GM12878 (cell line): Measurements from ENCODE around the gene VEGFA. TPM values are rescaled to one million over a fixed set of nuclear protein-coding genes. Genes with fewer than 3 reads are reported as not detected.

ENCODE experiments used
- ATAC-seq: fragments of 200-7000 bp; cut with Tn5 transposase; 3 replicates; pipeline ENCODE4 v1.9.1; 2020; ENCODE audit warnings: mild to moderate bottlenecking, moderate library complexity
- BruUV-seq: library from RNA; stranded (reverse); fragments of 400-500 nt; replicated peaks from 2 replicates; lab custom pipeline; 2021; lab: Mats Ljungman, UMichigan
- CTCF ChIA-PET: fragments of 300-600 bp; sonication (Branson Sonifier 250); formaldehyde crosslinking; extraction: SDS; loops from one replicate; lab custom pipeline; 2021; ENCODE audit warnings: inconsistent platforms; lab: Yijun Ruan, JAX
- POLR2A ChIA-PET: fragments of 350-600 bp; formaldehyde crosslinking; extraction: SDS; loops from one replicate; lab custom pipeline; 2021; ENCODE audit warnings: inconsistent platforms; lab: Charles Lee
- RAD21 ChIA-PET: fragments of 300-600 bp; sonication (Branson Sonifier 250); formaldehyde crosslinking; loops from one replicate; lab custom pipeline; 2023; ENCODE audit warnings: antibody characterized with exemption; ENCODE audit not compliant: unreplicated experiment; lab: Charles Lee
- SMC1A ChIA-PET: fragments of 300-600 bp; sonication (Branson Sonifier 250); formaldehyde crosslinking; loops from one replicate; lab custom pipeline; 2023; ENCODE audit not compliant: unreplicated experiment, uncharacterized antibody; lab: Charles Lee
- DNase-seq: peaks from one replicate; pipeline ENCODE4 v3.0.0-alpha.2; 2011; ENCODE audit warnings: low read depth, low spot score
- FAIRE-seq: peaks from 3 replicates; lab custom pipeline; 2011; peaks lifted over from hg19 to GRCh38; lab: Jason Lieb, UNC
- H2AFZ ChIP-seq: 2 replicates; pipeline ENCODE4 v1.6.0; 2011; ENCODE audit warnings: low read depth, low read length, control low read depth; ENCODE audit not compliant: control insufficient read depth
- H3K27ac ChIP-seq: 2 replicates; pipeline ENCODE4 v1.5.1; 2011; ENCODE audit warnings: control low read depth; ENCODE audit not compliant: control insufficient read depth, insufficient read depth
- H3K27me3 ChIP-seq, 2 experiments: replicated peaks in 1 of 2; 2 replicates each; pipeline versions ENCODE4 v1.6.0 to v1.6.1; 2011; ENCODE audit warnings: low read length in 1 of 2; ENCODE audit not compliant: control insufficient read depth in 2 of 2, insufficient read depth in 2 of 2
- H3K36me3 ChIP-seq, 2 experiments: 2 replicates each; pipeline ENCODE4 v1.5.1; 2011; ENCODE audit warnings: low read length in 1 of 2; ENCODE audit not compliant: control insufficient read depth in 2 of 2, insufficient read depth in 2 of 2
- H3K4me1 ChIP-seq: 2 replicates; pipeline ENCODE4 v1.6.1; 2011; ENCODE audit warnings: mild to moderate bottlenecking, low read length, moderate library complexity, mixed read lengths; ENCODE audit not compliant: control insufficient read depth, insufficient read depth
- H3K4me2 ChIP-seq: 2 replicates; pipeline ENCODE4 v1.6.0; 2011; ENCODE audit warnings: control low read depth; ENCODE audit not compliant: control insufficient read depth, insufficient read depth
- H3K4me3 ChIP-seq: fragments of 200-600 bp; sonication (generic); 2 replicates; pipeline ENCODE4 v1.5.1; 2016
- H3K79me2 ChIP-seq: 2 replicates; pipeline ENCODE4 v1.6.0; 2011; ENCODE audit warnings: low read length; ENCODE audit not compliant: control insufficient read depth, insufficient read depth
- H3K9ac ChIP-seq: 2 replicates; pipeline ENCODE4 v1.8.0; 2011; ENCODE audit warnings: low read length, control low read depth, mixed read lengths; ENCODE audit not compliant: control insufficient read depth, insufficient read depth
- H3K9me3 ChIP-seq: replicated peaks from 3 replicates; pipeline ENCODE4 v1.5.1; 2011; ENCODE audit warnings: mild to moderate bottlenecking, low read length; ENCODE audit not compliant: control insufficient read depth, insufficient read depth
- H4K20me1 ChIP-seq: 2 replicates; pipeline ENCODE4 v1.6.0; 2011; ENCODE audit not compliant: control insufficient read depth, insufficient read depth
- EED ChIP-seq: sonication (generic); IDR thresholded peaks from 2 replicates; pipeline ENCODE4 v1.6.1; 2016; ENCODE audit warnings: antibody characterized with exemption, low read depth
- NFYA ChIP-seq: IDR thresholded peaks from 2 replicates; pipeline ENCODE4 v1.6.1; 2011; ENCODE audit warnings: low read depth, mild to moderate bottlenecking, low read length, improper control_type of control experiment, borderline replicate concordance
- POU2F2 ChIP-seq: IDR thresholded peaks from 3 replicates; pipeline ENCODE4 v1.6.1; 2011; ENCODE audit warnings: low read depth, mild to moderate bottlenecking, low read length, borderline replicate concordance
- RFX5 ChIP-seq: IDR thresholded peaks from 2 replicates; pipeline ENCODE4 v1.6.1; 2011; ENCODE audit warnings: low read depth, low read length, improper control_type of control experiment
- RUNX3 ChIP-seq: IDR thresholded peaks from 2 replicates; pipeline ENCODE4 v1.6.1; 2012; ENCODE audit warnings: low read length, inconsistent platforms
- SPI1 ChIP-seq: IDR thresholded peaks from 2 replicates; pipeline ENCODE4 v1.6.1; 2011; ENCODE audit warnings: low read depth, mild to moderate bottlenecking, low read length, moderate library complexity, borderline replicate concordance; ENCODE audit not compliant: insufficient read depth
- WGBS: methylation state at CpG from one replicate; pipeline ENCODE4 v1.1.6; 2016; ENCODE audit warnings: low lambda C conversion rate; ENCODE audit not compliant: insufficient replicate concordance, insufficient coverage; ENCODE audit errors: missing lambda C conversion rate; 5-methylcytosine and 5-hydroxymethylcytosine counted together
- in situ Hi-C: fragments of 300-500 bp; cut with MboI; formaldehyde crosslinking; loops from 9 replicates; pipeline ENCODE4 v1.14.3; 2018; ENCODE audit warnings: mixed read lengths
- intact Hi-C: fragments of 100-400 bp; cut with micrococcal nuclease; formaldehyde crosslinking; loops from one replicate; pipeline ENCODE4 v1.14.2; 2022; ENCODE audit not compliant: unreplicated experiment
- polyA plus RNA-seq, 11 experiments: library from polyadenylated mRNA; depleted of rRNA in 4 of 11; unstranded in 6 of 11; stranded (reverse) in 5 of 11; fragments of >200 nt; fragmentation: Nextera tagmentation in 4 of 11; fragmentation: Illumina TruSeq in 1 of 11; extraction: Ambion mirVana in 4 of 11; extraction: Trizol in 1 of 11; gene quantifications; 1 replicate in 1 of 11; 2 replicates in 10 of 11; pipeline versions ENCODE4 v1.2.1 to v1.2.3, GENCODE V29; 2011 to 2016; ENCODE audit warnings: inconsistent platforms in 2 of 11, missing spikeins in 2 of 11, low read depth in 1 of 11
- total RNA-seq, 4 experiments: library from RNA; depleted of rRNA in 3 of 4; stranded (reverse); fragments of >200 nt in 3 of 4; fragmentation: Illumina TruSeq in 1 of 4; extraction: Trizol in 1 of 4; gene quantifications; 2 replicates each; pipeline versions ENCODE4 v1.2.1 to v1.2.3, GENCODE V29; 2013 to 2021
- TF ChIP-seq, protein P1 (sequence below): IDR thresholded peaks from 2 replicates; pipeline ENCODE4 v1.6.1; 2011; ENCODE audit warnings: borderline replicate concordance, low read depth, mild to moderate bottlenecking, moderate library complexity, mixed read lengths, low read length; ENCODE audit not compliant: insufficient read depth; ENCODE audit errors: extremely low read length

Gene VEGFA
- total and polyA plus RNA-seq, 10 of the 15 experiments (the other 5 are each of a cell fraction or from before 2014, with no cell fraction given) = 0.96 to 140 (median 16.9) TPM

DNA sequence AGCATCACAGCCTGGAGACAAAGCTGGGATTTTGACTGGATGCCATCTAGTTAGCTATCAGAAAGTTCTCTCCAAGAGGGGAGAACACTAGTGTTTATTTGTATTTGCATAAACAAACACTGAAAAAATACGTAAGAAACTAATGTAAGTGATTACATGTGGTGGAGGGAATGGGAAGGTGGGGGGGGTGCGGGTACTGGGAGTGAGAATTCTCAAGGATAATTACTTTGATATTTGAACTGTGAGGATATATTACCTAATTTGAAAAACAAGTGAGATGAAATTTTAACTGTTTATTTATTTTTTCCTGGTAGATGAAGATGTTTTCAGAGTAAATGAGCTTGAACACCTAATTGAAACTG lies 54.7 kb downstream of the VEGFA start (continued):
- TF ChIP-seq POU2F2 (no peak), RUNX3 (no peak), EED (no peak), NFYA (no peak)
- TF ChIP-seq, protein P1, sequence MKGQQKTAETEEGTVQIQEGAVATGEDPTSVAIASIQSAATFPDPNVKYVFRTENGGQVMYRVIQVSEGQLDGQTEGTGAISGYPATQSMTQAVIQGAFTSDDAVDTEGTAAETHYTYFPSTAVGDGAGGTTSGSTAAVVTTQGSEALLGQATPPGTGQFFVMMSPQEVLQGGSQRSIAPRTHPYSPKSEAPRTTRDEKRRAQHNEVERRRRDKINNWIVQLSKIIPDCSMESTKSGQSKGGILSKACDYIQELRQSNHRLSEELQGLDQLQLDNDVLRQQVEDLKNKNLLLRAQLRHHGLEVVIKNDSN = no peak

DNA sequence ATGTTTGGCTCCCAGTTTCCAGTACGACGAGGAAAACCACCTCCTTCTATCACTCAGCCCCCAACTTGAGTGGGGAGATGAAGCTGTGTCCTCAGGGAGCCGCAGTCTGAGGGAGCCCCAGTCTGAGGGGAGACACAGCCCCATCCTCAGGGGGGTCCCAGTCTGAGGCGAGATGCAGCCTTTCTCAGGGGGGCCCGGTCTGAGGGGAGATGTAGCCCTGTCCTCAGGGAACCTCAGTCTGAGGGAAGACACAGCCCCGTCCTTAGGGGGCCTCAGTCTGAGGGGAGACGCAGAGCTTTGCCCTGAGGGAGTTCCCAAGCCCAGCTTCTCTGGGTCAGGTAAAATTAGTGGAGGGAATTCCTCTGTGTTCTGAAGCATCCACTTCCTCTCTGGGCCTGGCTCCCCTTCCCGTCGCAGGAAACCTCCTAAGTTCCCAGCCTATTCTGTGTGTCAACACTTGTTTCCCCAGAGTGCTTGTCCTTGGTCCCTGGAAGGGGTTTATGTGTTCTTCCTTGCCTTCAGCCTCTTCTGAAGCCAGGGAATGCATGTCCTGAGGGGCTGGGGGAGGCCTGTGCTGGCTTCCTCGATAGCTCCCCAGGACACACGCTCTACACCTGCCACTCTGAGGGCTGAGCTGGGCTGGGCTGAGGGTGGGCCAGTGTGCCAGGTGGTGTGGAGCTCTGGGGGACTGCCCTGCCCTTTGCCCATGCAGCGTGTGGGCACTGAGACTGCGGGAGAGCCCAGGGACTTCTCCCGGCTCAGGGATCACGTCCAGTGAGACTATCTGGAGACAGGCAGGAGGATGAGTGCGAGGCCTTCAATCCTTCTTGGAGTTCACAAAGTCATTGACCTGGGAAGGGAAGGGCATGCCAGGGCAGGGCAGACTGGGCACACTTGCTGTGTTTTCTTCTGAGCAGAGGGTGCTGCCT lies 55.4 kb downstream of the VEGFA start:
- intact Hi-C loops = no loop called here
- H3K4me1 ChIP-seq = no peaks in the 10 kb centered on the region
- H3K36me3 ChIP-seq = no peaks in the 10 kb centered on the region
- ATAC-seq (no peak), DNase-seq (no peak), FAIRE-seq (no peak)
- 39% methylated on average over 16 of the region's 16 CpGs for WGBS
- H3K9me3 ChIP-seq = no peaks in the 10 kb centered on the region
- H3K79me2 ChIP-seq = no peaks in the 10 kb centered on the region
- no peaks in the 10 kb centered on the region for H4K20me1 ChIP-seq
- no peak overlapping the region for H2AFZ ChIP-seq
- H3K27me3 ChIP-seq = no peaks in the 10 kb centered on the region; a peak in 3 of 4 replicates
- no peak overlapping the region for H3K4me3 ChIP-seq
- ChIA-PET POLR2A (interaction anchor here (0.5 to 1.0 kb wide), 2 partner anchors 100 to 209 kb away, joined by 3 read pairs; no protein-coding TSS in a partner anchor), RAD21 (interaction anchor here (1.1 to 2.2 kb wide), 2 partner anchors 12 to 51 kb away, joined by 3 to 11 read pairs; no protein-coding TSS in a partner anchor), CTCF (interaction anchor here (1.0 to 2.8 kb wide), 3 partner anchors 51 to 104 kb away, joined by 3 to 16 read pairs (median 3); no protein-coding TSS in a partner anchor), SMC1A (interaction anchor here (1.5 to 1.7 kb wide), 2 partner anchors 16 to 31 kb away, joined by 3 to 4 read pairs; no protein-coding TSS in a partner anchor)
- no peak overlapping the region for H3K27ac ChIP-seq
- no peak overlapping the region for H3K4me2 ChIP-seq
- in situ Hi-C loops = no loop called here
- TF ChIP-seq SPI1 = peak; percentile 29; the same call in 1 of the 2 replicates
- no peak for TF ChIP-seq RFX5
- TF ChIP-seq, all 136 proteins: peak for 1
- H3K9ac ChIP-seq = no peak overlapping the region
- BruUV-seq = no TSS peak
